Fibroblast of lung (primary cell): ENCODE data around the gene AKIRIN2. TPM values are rescaled to one million over a fixed set of nuclear protein-coding genes. Genes with fewer than 3 reads are reported as not detected.

Experiments used
- DNase-seq, 2 donors: peaks; one replicate each; pipeline versions ENCODE4 v3.0.0 to v3.0.0-alpha.2; 2010; ENCODE audit warnings: low read depth in 2 of 2
- H2AFZ ChIP-seq: 2 replicates; pipeline ENCODE4 v1.5.1; 2012; ENCODE audit warnings: low read length, control low read depth, inconsistent platforms
- H3K27ac ChIP-seq: 2 replicates; pipeline ENCODE4 v1.5.1; 2011; ENCODE audit warnings: low read length, control low read depth; ENCODE audit not compliant: insufficient read depth
- H3K27me3 ChIP-seq: 2 replicates; pipeline ENCODE4 v1.5.1; 2011; ENCODE audit warnings: mild to moderate bottlenecking, low read length; ENCODE audit not compliant: control insufficient read depth, insufficient read depth
- H3K36me3 ChIP-seq: 2 replicates; pipeline ENCODE4 v1.5.1; 2011; ENCODE audit warnings: low read length; ENCODE audit not compliant: control insufficient read depth, insufficient read depth
- H3K4me1 ChIP-seq: 2 replicates; pipeline ENCODE4 v1.5.1; 2011; ENCODE audit warnings: low read length; ENCODE audit not compliant: control insufficient read depth, insufficient read depth; ENCODE audit errors: extremely low read depth
- H3K4me2 ChIP-seq: 2 replicates; pipeline ENCODE4 v1.5.1; 2011; ENCODE audit warnings: low read length, control low read depth; ENCODE audit not compliant: insufficient read depth; ENCODE audit errors: extremely low read depth
- H3K4me3 ChIP-seq, 4 experiments: fragments of 200-600 bp in 1 of 4; sonication (generic) in 1 of 4; replicated peaks in 1 of 4; 2 replicates each; pipeline ENCODE4 v1.5.1; 2011 to 2016; ENCODE audit warnings: low read length in 4 of 4, low read depth in 3 of 4, mild to moderate bottlenecking in 3 of 4, control low read depth in 2 of 4, inconsistent platforms in 1 of 4, mixed read lengths in 1 of 4; ENCODE audit not compliant: insufficient read depth in 1 of 4; ENCODE audit errors: control extremely low read depth in 1 of 4
- H3K79me2 ChIP-seq: 2 replicates; pipeline ENCODE4 v1.5.1; 2012; ENCODE audit warnings: mild to moderate bottlenecking, low read length, inconsistent platforms; ENCODE audit not compliant: control insufficient read depth, insufficient read depth
- H3K9ac ChIP-seq: 2 replicates; pipeline ENCODE4 v1.5.1; 2011; ENCODE audit warnings: mild to moderate bottlenecking, low read length, control low read depth; ENCODE audit not compliant: insufficient read depth
- H3K9me3 ChIP-seq: 2 replicates; pipeline ENCODE4 v1.5.1; 2012; ENCODE audit warnings: low read depth, low read length; ENCODE audit not compliant: control insufficient read depth, insufficient read depth
- H4K20me1 ChIP-seq: 2 replicates; pipeline ENCODE4 v1.5.1; 2011; ENCODE audit warnings: low read length; ENCODE audit not compliant: control insufficient read depth, insufficient read depth; ENCODE audit errors: extremely low read depth
- CTCF ChIP-seq, 2 donors: IDR thresholded peaks in 1 of 2; conservative IDR thresholded peaks in 1 of 2; 1 replicate in 1 of 2; 2 replicates in 1 of 2; pipeline ENCODE4 v1.5.1; 2011 to 2012; ENCODE audit warnings: low read length in 2 of 2, control low read depth in 1 of 2, inconsistent platforms in 1 of 2, low read depth in 1 of 2, mild to moderate bottlenecking in 1 of 2
- EZH2 ChIP-seq: IDR thresholded peaks from 2 replicates; pipeline ENCODE4 v1.5.1; 2012; ENCODE audit warnings: low read length, control low read depth, mild to moderate bottlenecking; ENCODE audit errors: missing control alignments
- polyA plus RNA-seq, 2 donors: library from polyadenylated mRNA; depleted of rRNA in 1 of 2; stranded (reverse) in 1 of 2; unstranded in 1 of 2; fragments of >200 nt; gene quantifications; 2 replicates each; pipeline ENCODE4 v1.2.1, GENCODE V29; 2011 to 2012; ENCODE audit warnings: missing spikeins in 1 of 2
- total RNA-seq: library from RNA; depleted of rRNA; stranded (reverse); fragments of >200 nt; gene quantifications from 2 replicates; pipeline ENCODE4 v1.2.1, GENCODE V29; 2014

Gene AKIRIN2
- total and polyA plus RNA-seq, 2 donors (not counting 1 experiment from before 2014, with no cell fraction given), result 33.7 to 41.0 TPM

GRCh38 chr6:87728706-87729105 lies 26.7 kb upstream of the AKIRIN2 start:
- Histone ChIP-seq H3K9ac (no peak overlapping the region), H3K4me1 (peaks cover 5% of the 10 kb centered on the region), H2AFZ (no peak overlapping the region), H3K79me2 (no peaks in the 10 kb centered on the region), H4K20me1 (no peaks in the 10 kb centered on the region), H3K4me3 (no peak overlapping the region), H3K9me3 (no peaks in the 10 kb centered on the region), H3K36me3 (no peaks in the 10 kb centered on the region), H3K27me3 (no peaks in the 10 kb centered on the region), H3K27ac (no peak overlapping the region), H3K4me2 (no peak overlapping the region)
- TF ChIP-seq EZH2 (no peak), CTCF (conservative IDR thresholded peaks at IDR 0.05 in 1 of 2, IDR thresholded peaks at IDR 0.05 in 1 of 2; ENCODE audit: low read depth in 1 of 2, low read length in 2 of 2) (no peak)
- DNase-seq, result no peak

- no peaks in the 10 kb centered on the region for H3K9me3 ChIP-seq
- H3K4me2 ChIP-seq, result no peak overlapping the region
- peaks cover 12% of the 10 kb centered on the region for H3K4me1 ChIP-seq
- H3K27me3 ChIP-seq, result no peaks in the 10 kb centered on the region
- no peaks in the 10 kb centered on the region for H3K36me3 ChIP-seq
- H2AFZ ChIP-seq, result no peak overlapping the region
- H4K20me1 ChIP-seq, result no peaks in the 10 kb centered on the region
- no peak overlapping the region for H3K9ac ChIP-seq
- TF ChIP-seq CTCF (conservative IDR thresholded peaks at IDR 0.05 in 1 of 2, IDR thresholded peaks at IDR 0.05 in 1 of 2; ENCODE audit: low read depth in 1 of 2, low read length in 2 of 2) (no peak), EZH2 (no peak)
- no peak for DNase-seq
- H3K4me3 ChIP-seq, result no peak overlapping the region
- H3K27ac ChIP-seq, result no peak overlapping the region
- H3K79me2 ChIP-seq, result no peaks in the 10 kb centered on the region
Measured at GRCh38 chr6:87724983-87725811, 23.2 kb upstream of the AKIRIN2 start.

GRCh38 chr6:87723170-87724078 lies 21.4 kb upstream of the AKIRIN2 start:
- no peaks in the 10 kb centered on the region for H3K9me3 ChIP-seq
- H3K27ac ChIP-seq, result peak overlapping the region; percentile 70
- TF ChIP-seq CTCF (conservative IDR thresholded peaks at IDR 0.05 in 1 of 2, IDR thresholded peaks at IDR 0.05 in 1 of 2; ENCODE audit: low read depth in 1 of 2, low read length in 2 of 2) (no peak), EZH2 (no peak)
- H4K20me1 ChIP-seq, result no peaks in the 10 kb centered on the region
- H3K4me2 ChIP-seq, result peak overlapping the region; percentile 63
- no peaks in the 10 kb centered on the region for H3K79me2 ChIP-seq
- H2AFZ ChIP-seq, result no peak overlapping the region
- H3K4me1 ChIP-seq, result peaks cover 12% of the 10 kb centered on the region
- no peak overlapping the region for H3K9ac ChIP-seq
- peak overlapping the region in 1 of 4 experiments; percentile 10 for H3K4me3 ChIP-seq
- no peaks in the 10 kb centered on the region for H3K27me3 ChIP-seq
- DNase-seq, result peak; percentile 97 to 98
- no peaks in the 10 kb centered on the region for H3K36me3 ChIP-seq
